ENCODE measurements around the gene NDUFB8.
"Not testable (repeated sequence)": the region's sequence is repeated elsewhere in the genome, so short reads cannot be mapped to it uniquely, and the experiment has no call there.

The NDUFB8 gene

GRCh38 chr10:100529475-100530298 is at the start of gene NDUFB8:
Gene NDUFB8, minus strand, starts transcription at chr10:100529871. Its CDS starts 20 bp downstream, at chr10:100529851.
- peak; percentile 86 for DNase-seq

DNA sequence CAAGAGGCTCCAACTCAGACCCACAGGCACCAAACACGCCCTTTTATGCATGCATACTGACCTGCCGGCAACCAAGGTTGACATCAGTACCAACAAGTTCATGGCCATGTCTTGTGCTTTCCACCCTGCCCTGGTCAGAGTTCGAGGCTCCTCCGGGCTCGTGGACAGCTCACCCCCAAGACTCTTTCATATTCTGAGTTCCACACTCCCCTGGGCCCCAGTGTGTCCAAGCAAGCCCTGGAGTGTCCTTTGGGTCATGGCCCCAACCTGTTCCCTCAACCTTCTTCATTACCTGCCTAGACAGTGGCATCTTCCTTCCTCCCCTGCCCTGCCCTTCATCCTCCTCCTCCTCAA is 46.6 kb upstream of the NDUFB8 start:
- DNase-seq, result no peak

DNA sequence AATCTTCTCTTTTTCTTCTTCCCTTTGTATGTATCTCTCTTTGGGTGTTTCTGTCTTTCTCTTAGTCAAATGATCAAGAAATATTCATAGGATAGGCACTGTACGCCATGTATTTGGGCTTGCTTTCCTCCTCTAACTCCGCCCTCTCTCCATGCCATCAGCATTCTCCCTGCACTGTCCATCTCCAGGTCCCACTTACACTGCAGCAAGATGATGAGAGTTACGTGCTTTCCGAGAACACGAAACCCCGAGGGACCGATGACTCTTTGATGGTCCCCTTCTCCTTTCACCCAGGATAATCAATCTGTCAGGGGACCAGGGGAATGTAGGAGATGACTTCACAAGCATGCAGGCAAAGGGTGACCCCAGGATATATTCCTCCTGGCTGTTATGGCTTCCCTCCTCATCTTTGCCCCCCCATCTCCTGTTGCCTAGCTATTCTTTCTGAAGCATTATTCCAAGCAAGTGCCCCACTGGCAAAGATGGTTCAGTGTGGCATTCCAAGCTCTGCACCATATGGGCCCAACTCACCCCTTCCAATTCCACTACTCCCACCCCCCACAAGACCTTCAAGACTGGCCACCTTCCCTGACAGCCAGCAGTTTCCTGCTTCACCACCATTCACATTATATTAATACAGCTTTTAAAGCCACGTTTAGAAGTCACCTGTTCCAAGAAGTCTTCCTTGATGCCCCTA is 46.1 kb upstream of the NDUFB8 start:
- DNase-seq, result no peak

- DNase-seq, result not testable (repeated sequence)
Measured at GRCh38 chr10:100575146-100575545, 45.5 kb upstream of the NDUFB8 start.

DNA sequence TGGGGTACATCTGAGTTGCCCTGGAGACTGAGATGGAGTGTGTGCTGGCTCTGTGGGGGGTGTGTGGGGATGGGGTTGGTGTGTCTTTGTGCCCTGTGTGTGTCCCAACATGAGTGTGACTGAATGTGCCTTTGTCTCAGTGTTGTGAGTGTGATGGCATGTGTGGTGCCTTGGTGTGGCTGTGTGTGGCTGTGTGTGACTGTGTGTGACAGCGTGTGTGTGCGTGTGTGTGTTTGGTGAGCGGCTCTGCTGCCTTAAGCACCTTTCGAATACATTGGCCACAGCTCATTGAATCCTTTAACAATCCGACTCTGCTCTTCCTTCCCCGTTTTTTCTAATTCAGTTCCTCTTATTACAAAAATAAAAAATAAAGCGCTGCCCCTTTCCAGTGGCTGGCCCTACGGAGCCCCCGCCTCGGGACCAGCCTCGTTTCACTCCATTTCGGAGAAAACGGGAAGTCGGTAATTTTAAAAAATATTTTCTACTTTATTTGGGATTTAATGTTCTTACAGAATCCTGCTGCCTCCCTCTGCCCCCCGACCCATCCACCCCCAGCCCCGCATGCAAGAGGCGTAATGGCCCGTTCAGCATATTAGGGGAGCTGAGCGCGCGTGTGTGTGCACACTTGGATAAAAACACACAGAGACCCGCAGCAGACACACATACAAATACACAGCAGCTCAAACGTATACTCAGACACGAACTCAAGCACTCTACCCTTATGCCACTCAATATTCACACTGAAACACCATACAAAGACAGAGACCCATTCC is 41.6 kb upstream of the NDUFB8 start:
- DNase-seq, result no peak

- DNase-seq, result no peak
Measured at GRCh38 chr10:100570506-100570905, 40.8 kb upstream of the NDUFB8 start.

DNA sequence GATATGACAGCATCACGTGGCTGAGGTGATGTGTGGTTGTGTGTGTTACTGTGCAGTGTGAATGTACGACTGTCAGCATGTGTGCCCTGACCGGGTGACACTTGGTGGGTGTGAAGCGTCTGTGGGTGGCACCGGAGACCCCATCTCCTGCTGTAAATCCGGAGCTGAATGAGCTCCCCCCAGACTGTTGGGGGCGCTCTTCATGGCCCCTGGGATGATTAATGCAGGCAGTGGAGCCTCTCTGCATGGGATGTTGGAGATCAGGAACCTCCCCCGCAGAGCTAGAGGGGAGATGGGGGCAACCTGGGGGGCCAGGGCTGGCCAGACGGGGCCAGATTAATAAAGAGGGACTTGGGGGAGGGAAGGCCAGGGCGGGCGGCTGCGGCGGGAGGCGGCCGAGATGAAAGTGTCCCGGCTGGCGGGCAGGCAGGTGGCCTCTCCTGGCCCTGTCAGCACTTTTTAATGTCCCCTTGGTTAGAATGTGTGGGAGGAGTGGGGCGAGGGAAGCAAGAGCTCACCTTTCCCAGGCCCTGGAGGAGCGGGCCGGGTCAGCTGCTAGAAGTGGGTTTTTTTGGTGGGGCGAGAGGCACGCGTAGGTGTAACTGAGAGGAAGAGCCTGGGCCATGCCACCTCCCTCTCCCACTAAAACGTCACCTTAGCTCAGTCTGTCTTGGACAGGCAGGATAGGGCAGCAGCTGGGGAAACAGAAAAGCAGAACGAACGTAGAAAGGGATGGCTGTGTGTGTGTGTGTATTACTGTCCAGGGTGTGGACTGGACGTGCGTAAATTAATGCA is 40.2 kb upstream of the NDUFB8 start:
- DNase-seq, result no peak

DNA sequence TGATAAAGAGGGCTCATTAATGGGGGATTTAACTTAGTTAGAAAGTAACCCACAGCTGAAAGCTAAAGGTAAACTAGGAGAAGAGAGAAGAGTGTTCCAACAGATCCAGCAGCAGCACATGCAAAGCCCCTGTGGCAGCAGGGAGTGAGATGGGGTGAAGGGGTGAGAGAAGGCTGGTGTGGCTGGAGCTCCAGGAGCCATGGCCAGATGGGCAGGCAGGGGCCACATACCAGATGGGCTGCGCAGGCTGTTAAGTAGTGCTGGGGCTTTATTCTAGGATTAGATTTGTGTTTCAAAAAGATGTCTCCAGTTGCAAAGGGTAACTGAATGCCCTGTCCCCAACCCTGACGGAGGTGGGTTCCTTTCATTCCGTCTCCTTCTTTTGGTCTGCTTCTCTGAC is 39.2 kb upstream of the NDUFB8 start:
- DNase-seq, result no peak

- DNase-seq, result no peak
Measured at GRCh38 chr10:100567826-100568225, 38.2 kb upstream of the NDUFB8 start.

- no peak for DNase-seq
Measured at GRCh38 chr10:100567249-100567648, 37.6 kb upstream of the NDUFB8 start.

DNA sequence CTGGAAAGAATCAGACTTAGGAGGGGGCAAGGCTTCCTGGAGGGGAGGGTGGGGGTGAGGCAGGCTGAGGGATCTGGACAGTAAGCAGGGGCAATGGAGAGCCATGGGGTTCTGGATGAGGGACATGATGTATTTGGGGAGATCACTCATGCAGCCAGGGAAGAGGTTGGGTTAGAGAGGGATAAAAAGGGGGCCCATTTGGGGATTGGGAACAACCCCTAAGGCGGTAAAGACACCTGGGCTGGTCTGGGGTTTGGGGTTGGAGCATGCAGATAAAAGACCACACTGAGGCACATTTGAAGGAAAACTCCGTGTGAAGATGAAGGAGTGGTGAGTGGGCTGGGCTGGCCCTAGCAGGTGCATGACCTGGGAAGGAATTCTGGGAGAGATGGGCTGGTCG is 36.9 kb upstream of the NDUFB8 start:
- DNase-seq, result no peak

GRCh38 chr10:100565206-100565985 is 35.7 kb upstream of the NDUFB8 start:
- DNase-seq, result no peak

- DNase-seq, result peak; percentile 86
Measured at GRCh38 chr10:100562008-100562672, 32.5 kb upstream of the NDUFB8 start.

GRCh38 chr10:100561005-100561404 is 31.3 kb upstream of the NDUFB8 start:
- no peak for DNase-seq

GRCh38 chr10:100560248-100560647 is 30.6 kb upstream of the NDUFB8 start:
- DNase-seq, result no peak

DNA sequence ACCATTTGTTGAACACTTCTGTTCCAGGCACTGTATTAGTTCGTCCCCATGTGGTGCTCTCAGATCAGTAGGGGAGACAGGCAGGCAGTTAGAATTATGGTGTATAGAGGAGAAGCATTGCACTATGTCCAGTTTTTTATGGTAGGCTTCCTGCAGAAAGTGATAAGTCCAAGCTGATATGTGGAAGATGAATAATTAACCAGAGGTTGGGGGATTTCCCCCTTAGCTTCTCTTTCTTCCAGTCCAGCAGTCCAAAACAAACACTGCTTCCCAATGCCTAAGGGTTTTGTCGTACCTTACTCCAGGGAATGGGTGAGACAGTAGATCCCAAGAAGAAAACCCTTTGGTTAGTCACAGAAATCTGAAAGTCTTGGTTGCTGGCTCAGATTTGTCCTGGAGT is 25.2 kb upstream of the NDUFB8 start:
- no peak for DNase-seq

- DNase-seq, result no peak
Measured at GRCh38 chr10:100553929-100554328, 24.3 kb upstream of the NDUFB8 start.

DNA sequence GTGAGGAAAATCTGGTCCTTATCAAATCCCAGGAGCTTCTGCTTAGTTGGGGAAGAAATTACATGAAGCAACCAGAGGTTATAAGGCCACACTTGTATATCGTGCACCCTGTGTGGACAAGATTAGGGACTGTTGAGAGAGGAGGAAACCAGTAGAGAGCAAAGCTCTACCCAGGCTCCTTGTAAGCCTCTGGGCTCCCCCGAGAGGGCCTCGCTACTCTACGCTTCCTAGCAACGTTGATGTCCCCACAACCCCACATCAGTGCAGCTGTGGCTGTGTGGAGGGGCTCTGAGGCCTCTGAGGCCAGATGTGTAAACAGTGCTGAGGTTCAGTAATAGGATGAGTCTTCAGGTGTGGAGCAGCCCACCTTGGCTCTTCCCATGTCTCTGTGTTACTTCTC is 22.1 kb upstream of the NDUFB8 start:
- DNase-seq, result no peak

- DNase-seq, result no peak
Measured at GRCh38 chr10:100551196-100551595, 21.5 kb upstream of the NDUFB8 start.

- no peak for DNase-seq
Measured at GRCh38 chr10:100544950-100545349, 15.3 kb upstream of the NDUFB8 start.

GRCh38 chr10:100537475-100537874 is 7.8 kb upstream of the NDUFB8 start:
- DNase-seq, result no peak
